Neural cell (in vitro differentiated cells): ENCODE results near the gene EPB41L5.

Source experiments
- EZH2 ChIP-seq: fragments of 200-600, 300-800 bp; shearing (Covaris generic), sonication (generic); IDR thresholded peaks from 2 replicates; pipeline ENCODE4 v1.6.1; 2014; ENCODE audit warnings: antibody characterized with exemption, low read length, borderline replicate concordance, mild to moderate bottlenecking; ENCODE audit not compliant: insufficient read depth, poor library complexity, severe bottlenecking
- RAD21 ChIP-seq: fragments of 450-650 bp; conservative IDR thresholded peaks from 2 replicates; pipeline ENCODE4 v1.6.1; 2014; ENCODE audit warnings: antibody characterized with exemption, mild to moderate bottlenecking, moderate library complexity
- TF ChIP-seq, protein P1 (sequence below): fragments of 450-650 bp; IDR thresholded peaks from 2 replicates; pipeline ENCODE4 v1.5.1; 2014; ENCODE audit warnings: antibody characterized with exemption, mild to moderate bottlenecking, moderate library complexity; ENCODE audit not compliant: poor library complexity, severe bottlenecking

DNA sequence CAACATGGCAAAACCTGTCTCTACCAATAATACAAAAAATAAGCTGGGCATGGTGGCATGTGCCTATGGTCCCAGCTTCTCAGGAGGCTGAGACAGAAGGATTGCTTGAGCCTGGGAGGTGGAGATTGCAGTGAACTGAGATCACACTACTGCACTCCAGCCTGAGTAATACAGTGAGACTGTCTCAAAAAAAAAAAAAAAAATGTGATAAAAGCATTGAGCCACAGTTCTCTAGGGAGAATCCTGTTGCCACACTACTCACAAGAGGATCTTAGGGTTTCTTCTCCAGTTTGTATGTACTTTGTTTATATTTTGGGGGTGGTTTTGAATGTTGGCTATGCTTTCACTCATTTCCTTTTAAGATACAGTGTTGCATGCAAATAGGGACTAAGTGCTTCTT is 148.3 kb downstream of the EPB41L5 start:
- TF ChIP-seq, protein P1, sequence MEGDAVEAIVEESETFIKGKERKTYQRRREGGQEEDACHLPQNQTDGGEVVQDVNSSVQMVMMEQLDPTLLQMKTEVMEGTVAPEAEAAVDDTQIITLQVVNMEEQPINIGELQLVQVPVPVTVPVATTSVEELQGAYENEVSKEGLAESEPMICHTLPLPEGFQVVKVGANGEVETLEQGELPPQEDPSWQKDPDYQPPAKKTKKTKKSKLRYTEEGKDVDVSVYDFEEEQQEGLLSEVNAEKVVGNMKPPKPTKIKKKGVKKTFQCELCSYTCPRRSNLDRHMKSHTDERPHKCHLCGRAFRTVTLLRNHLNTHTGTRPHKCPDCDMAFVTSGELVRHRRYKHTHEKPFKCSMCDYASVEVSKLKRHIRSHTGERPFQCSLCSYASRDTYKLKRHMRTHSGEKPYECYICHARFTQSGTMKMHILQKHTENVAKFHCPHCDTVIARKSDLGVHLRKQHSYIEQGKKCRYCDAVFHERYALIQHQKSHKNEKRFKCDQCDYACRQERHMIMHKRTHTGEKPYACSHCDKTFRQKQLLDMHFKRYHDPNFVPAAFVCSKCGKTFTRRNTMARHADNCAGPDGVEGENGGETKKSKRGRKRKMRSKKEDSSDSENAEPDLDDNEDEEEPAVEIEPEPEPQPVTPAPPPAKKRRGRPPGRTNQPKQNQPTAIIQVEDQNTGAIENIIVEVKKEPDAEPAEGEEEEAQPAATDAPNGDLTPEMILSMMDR: no peak
- no peak for TF ChIP-seq RAD21
- TF ChIP-seq EZH2: no peak
